ENCODE data around the gene UBB.

UBB gene

DNA sequence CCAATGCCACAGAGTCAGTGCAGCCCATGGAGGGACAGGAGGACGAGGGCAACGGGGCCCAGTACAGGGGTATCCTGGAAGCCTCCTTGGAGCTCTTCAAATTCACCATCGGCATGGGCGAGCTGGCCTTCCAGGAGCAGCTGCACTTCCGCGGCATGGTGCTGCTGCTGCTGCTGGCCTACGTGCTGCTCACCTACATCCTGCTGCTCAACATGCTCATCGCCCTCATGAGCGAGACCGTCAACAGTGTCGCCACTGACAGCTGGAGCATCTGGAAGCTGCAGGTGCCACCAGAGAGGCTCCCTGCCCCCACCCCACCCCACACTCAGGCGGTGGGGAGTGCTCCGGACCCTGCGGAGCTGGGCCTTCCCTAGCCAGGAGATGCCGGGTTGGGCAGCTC, 51.1 kb downstream of the UBB start:
- H3K4me1 Mint-ChIP-seq (ENCODE audit: low read depth) = peaks cover 4% of the 10 kb centered on the region
- no peak overlapping the region for H3K27ac Mint-ChIP-seq
- H3K36me3 Mint-ChIP-seq (ENCODE audit: low read depth) = peaks cover 29% of the 10 kb centered on the region
- H3K9me3 Mint-ChIP-seq = no peaks in the 10 kb centered on the region
- H3K4me3 Mint-ChIP-seq = no peak overlapping the region
- H3K27me3 Mint-ChIP-seq (ENCODE audit: low read depth) = no peaks in the 10 kb centered on the region
- DNase-seq (ENCODE audit: low spot score) = no peak
